ENCODE measurements around the gene PSMB2.

PSMB2 gene

DNA sequence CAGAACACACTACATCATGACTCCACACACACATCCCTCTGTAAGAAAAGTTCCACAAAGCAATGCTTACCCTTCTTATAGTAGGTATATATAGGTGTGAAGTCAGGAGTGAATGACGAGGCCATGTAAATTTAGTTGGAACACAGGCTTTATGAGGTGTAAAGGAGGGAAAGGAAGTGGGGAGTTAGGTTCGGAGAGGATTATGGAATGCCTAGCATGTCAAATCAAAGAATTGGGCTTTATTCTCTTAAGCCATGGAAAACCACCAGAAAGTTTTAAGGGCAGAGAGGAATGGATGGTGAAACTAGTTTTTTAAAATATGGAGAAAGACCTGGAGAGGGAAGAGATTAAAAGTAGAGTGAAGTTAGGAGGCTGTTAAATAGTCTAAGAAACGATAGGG is 41.9 kb downstream of the PSMB2 start:
- Histone ChIP-seq H3K27me3 (ENCODE audit: control insufficient read depth in 5 of 5, insufficient read depth in 4 of 5, low read length in 5 of 5) (no peaks in the 10 kb centered on the region), H3K9me3 (ENCODE audit: control insufficient read depth in 5 of 5, low read length in 5 of 5) (no peaks in the 10 kb centered on the region), H3K27ac (ENCODE audit: low read depth, low read length) (no peak overlapping the region), H3K9ac (ENCODE audit: low read length in 5 of 5) (no peak overlapping the region), H3K36me3 (ENCODE audit: control insufficient read depth in 5 of 5, insufficient read depth in 5 of 5, low read length in 5 of 5) (peaks cover 21 to 62% (median 50%) of the 10 kb centered on the region in 5 donors), H3K4me3 (ENCODE audit: low read depth in 1 of 5, low read length in 5 of 5) (no peak overlapping the region), H3K4me1 (ENCODE audit: control insufficient read depth in 5 of 5, insufficient read depth in 5 of 5, low read length in 5 of 5) (no peaks in the 10 kb centered on the region)

- Histone ChIP-seq H3K9me3 (ENCODE audit: control insufficient read depth in 5 of 5, low read length in 5 of 5) (no peaks in the 10 kb centered on the region), H3K9ac (ENCODE audit: low read length in 5 of 5) (no peak overlapping the region), H3K4me1 (ENCODE audit: control insufficient read depth in 5 of 5, insufficient read depth in 5 of 5, low read length in 5 of 5) (no peaks in the 10 kb centered on the region), H3K27me3 (ENCODE audit: control insufficient read depth in 5 of 5, insufficient read depth in 4 of 5, low read length in 5 of 5) (no peaks in the 10 kb centered on the region), H3K36me3 (ENCODE audit: control insufficient read depth in 5 of 5, insufficient read depth in 5 of 5, low read length in 5 of 5) (peaks cover 17 to 57% (median 45%) of the 10 kb centered on the region in 5 donors), H3K27ac (ENCODE audit: low read depth, low read length) (no peak overlapping the region), H3K4me3 (ENCODE audit: low read depth in 1 of 5, low read length in 5 of 5) (no peak overlapping the region)
Observed at GRCh38 chr1:35598895-35599294, 42.4 kb downstream of the PSMB2 start.

- H3K4me1 ChIP-seq (ENCODE audit: control insufficient read depth in 5 of 5, insufficient read depth in 5 of 5, low read length in 5 of 5) = no peaks in the 10 kb centered on the region
- no peak overlapping the region for H3K27ac ChIP-seq (ENCODE audit: low read depth, low read length)
- peaks cover 12 to 47% (median 35%) of the 10 kb centered on the region in 5 donors for H3K36me3 ChIP-seq (ENCODE audit: control insufficient read depth in 5 of 5, insufficient read depth in 5 of 5, low read length in 5 of 5)
- no peaks in the 10 kb centered on the region for H3K27me3 ChIP-seq (ENCODE audit: control insufficient read depth in 5 of 5, insufficient read depth in 4 of 5, low read length in 5 of 5)
- H3K9ac ChIP-seq (ENCODE audit: low read length in 5 of 5) = no peak overlapping the region
- H3K9me3 ChIP-seq (ENCODE audit: control insufficient read depth in 5 of 5, low read length in 5 of 5) = no peaks in the 10 kb centered on the region
- no peak overlapping the region for H3K4me3 ChIP-seq (ENCODE audit: low read depth in 1 of 5, low read length in 5 of 5)
Observed at GRCh38 chr1:35597870-35598269, 43.5 kb downstream of the PSMB2 start.

DNA sequence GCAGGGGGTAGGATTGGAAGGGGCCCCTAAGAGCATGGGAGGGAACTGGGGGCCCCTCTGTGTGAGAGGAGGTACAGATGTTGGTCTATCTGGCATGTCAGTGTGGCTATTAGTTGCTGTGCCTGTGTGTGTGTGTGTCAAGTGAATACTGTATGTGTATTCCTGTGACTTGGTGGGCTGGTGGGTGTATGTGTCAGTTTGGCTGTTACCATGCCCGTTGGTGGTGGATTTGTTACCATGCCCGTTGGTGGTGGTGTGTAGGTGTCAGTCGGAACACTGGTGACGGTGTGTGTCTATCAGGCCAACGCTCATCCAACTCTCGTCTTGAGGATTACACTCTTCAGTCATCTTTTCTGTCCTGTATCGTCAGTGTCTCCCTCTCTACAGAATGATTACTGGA is 45.6 kb downstream of the PSMB2 start:
- Histone ChIP-seq H3K4me3 (ENCODE audit: low read depth in 1 of 5, low read length in 5 of 5) (no peak overlapping the region), H3K27ac (ENCODE audit: low read depth, low read length) (no peak overlapping the region), H3K4me1 (ENCODE audit: control insufficient read depth in 5 of 5, insufficient read depth in 5 of 5, low read length in 5 of 5) (no peaks in the 10 kb centered on the region), H3K9me3 (ENCODE audit: control insufficient read depth in 5 of 5, low read length in 5 of 5) (no peaks in the 10 kb centered on the region), H3K27me3 (ENCODE audit: control insufficient read depth in 5 of 5, insufficient read depth in 4 of 5, low read length in 5 of 5) (no peaks in the 10 kb centered on the region), H3K36me3 (ENCODE audit: control insufficient read depth in 5 of 5, insufficient read depth in 5 of 5, low read length in 5 of 5) (peaks cover 3 to 34% (median 23%) of the 10 kb centered on the region in 5 donors), H3K9ac (ENCODE audit: low read length in 5 of 5) (no peak overlapping the region)

- H3K9ac ChIP-seq (ENCODE audit: low read length in 5 of 5) = no peak overlapping the region
- no peaks in the 10 kb centered on the region for H3K9me3 ChIP-seq (ENCODE audit: control insufficient read depth in 5 of 5, low read length in 5 of 5)
- H3K27ac ChIP-seq (ENCODE audit: low read depth, low read length) = no peak overlapping the region
- no peaks in the 10 kb centered on the region for H3K4me1 ChIP-seq (ENCODE audit: control insufficient read depth in 5 of 5, insufficient read depth in 5 of 5, low read length in 5 of 5)
- H3K27me3 ChIP-seq (ENCODE audit: control insufficient read depth in 5 of 5, insufficient read depth in 4 of 5, low read length in 5 of 5) = no peaks in the 10 kb centered on the region
- H3K36me3 ChIP-seq (ENCODE audit: control insufficient read depth in 5 of 5, insufficient read depth in 5 of 5, low read length in 5 of 5) = peaks cover 0 to 29% (median 15%) of the 10 kb centered on the region in 5 donors
- no peak overlapping the region for H3K4me3 ChIP-seq (ENCODE audit: low read depth in 1 of 5, low read length in 5 of 5)
Observed at GRCh38 chr1:35594005-35594760, 47.1 kb downstream of the PSMB2 start.

GRCh38 chr1:35592991-35593769 is 48.1 kb downstream of the PSMB2 start:
- Histone ChIP-seq H3K9me3 (ENCODE audit: control insufficient read depth in 5 of 5, low read length in 5 of 5) (no peaks in the 10 kb centered on the region), H3K9ac (ENCODE audit: low read length in 5 of 5) (no peak overlapping the region), H3K4me1 (ENCODE audit: control insufficient read depth in 5 of 5, insufficient read depth in 5 of 5, low read length in 5 of 5) (no peaks in the 10 kb centered on the region), H3K27me3 (ENCODE audit: control insufficient read depth in 5 of 5, insufficient read depth in 4 of 5, low read length in 5 of 5) (no peaks in the 10 kb centered on the region), H3K27ac (ENCODE audit: low read depth, low read length) (no peak overlapping the region), H3K36me3 (ENCODE audit: control insufficient read depth in 5 of 5, insufficient read depth in 5 of 5, low read length in 5 of 5) (peaks cover 0 to 23% (median 10%) of the 10 kb centered on the region in 5 donors), H3K4me3 (ENCODE audit: low read depth in 1 of 5, low read length in 5 of 5) (no peak overlapping the region)

DNA sequence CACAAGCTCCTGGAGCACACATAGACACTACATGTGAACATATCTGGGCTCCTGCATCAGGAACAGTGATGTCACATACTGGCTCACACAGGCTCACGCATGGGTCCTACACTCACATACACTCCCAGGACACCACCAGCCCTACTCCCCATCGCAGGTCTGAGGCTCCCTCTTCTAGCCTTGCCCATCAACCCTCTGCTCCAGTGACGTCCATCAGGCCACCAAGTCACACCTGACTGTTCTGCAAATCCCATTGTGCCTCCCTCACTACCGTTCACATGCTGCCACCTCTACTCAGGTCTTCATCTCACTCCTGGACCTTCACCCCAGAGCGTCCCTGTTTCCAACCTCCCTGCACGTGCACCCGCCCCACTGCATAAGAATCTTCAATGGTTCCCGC is 50.1 kb downstream of the PSMB2 start:
- H3K4me1 ChIP-seq (ENCODE audit: control insufficient read depth in 5 of 5, insufficient read depth in 5 of 5, low read length in 5 of 5) = no peaks in the 10 kb centered on the region
- no peak overlapping the region for H3K4me3 ChIP-seq (ENCODE audit: low read depth in 1 of 5, low read length in 5 of 5)
- H3K36me3 ChIP-seq (ENCODE audit: control insufficient read depth in 5 of 5, insufficient read depth in 5 of 5, low read length in 5 of 5) = peaks cover 0 to 21% (median 10%) of the 10 kb centered on the region in 5 donors
- no peak overlapping the region for H3K27ac ChIP-seq (ENCODE audit: low read depth, low read length)
- H3K9ac ChIP-seq (ENCODE audit: low read length in 5 of 5) = no peak overlapping the region
- no peaks in the 10 kb centered on the region for H3K9me3 ChIP-seq (ENCODE audit: control insufficient read depth in 5 of 5, low read length in 5 of 5)
- H3K27me3 ChIP-seq (ENCODE audit: control insufficient read depth in 5 of 5, insufficient read depth in 4 of 5, low read length in 5 of 5) = no peaks in the 10 kb centered on the region

GRCh38 chr1:35590476-35591040 is 50.8 kb downstream of the PSMB2 start:
- no peaks in the 10 kb centered on the region for H3K9me3 ChIP-seq (ENCODE audit: control insufficient read depth in 5 of 5, low read length in 5 of 5)
- H3K27ac ChIP-seq (ENCODE audit: low read depth, low read length) = no peak overlapping the region
- no peak overlapping the region for H3K4me3 ChIP-seq (ENCODE audit: low read depth in 1 of 5, low read length in 5 of 5)
- H3K27me3 ChIP-seq (ENCODE audit: control insufficient read depth in 5 of 5, insufficient read depth in 4 of 5, low read length in 5 of 5) = no peaks in the 10 kb centered on the region
- H3K36me3 ChIP-seq (ENCODE audit: control insufficient read depth in 5 of 5, insufficient read depth in 5 of 5, low read length in 5 of 5) = peaks cover 0 to 17% (median 8%) of the 10 kb centered on the region in 5 donors
- no peak overlapping the region for H3K9ac ChIP-seq (ENCODE audit: low read length in 5 of 5)
- H3K4me1 ChIP-seq (ENCODE audit: control insufficient read depth in 5 of 5, insufficient read depth in 5 of 5, low read length in 5 of 5) = no peaks in the 10 kb centered on the region

GRCh38 chr1:35589516-35590427 is 51.6 kb downstream of the PSMB2 start:
- no peaks in the 10 kb centered on the region for H3K9me3 ChIP-seq (ENCODE audit: control insufficient read depth in 5 of 5, low read length in 5 of 5)
- H3K4me3 ChIP-seq (ENCODE audit: low read depth in 1 of 5, low read length in 5 of 5) = no peak overlapping the region
- H3K36me3 ChIP-seq (ENCODE audit: control insufficient read depth in 5 of 5, insufficient read depth in 5 of 5, low read length in 5 of 5) = peaks cover 0 to 15% (median 6%) of the 10 kb centered on the region in 5 donors
- no peak overlapping the region for H3K9ac ChIP-seq (ENCODE audit: low read length in 5 of 5)
- H3K27ac ChIP-seq (ENCODE audit: low read depth, low read length) = no peak overlapping the region
- peaks cover 0 to 6% (median 3%) of the 10 kb centered on the region in 5 donors for H3K4me1 ChIP-seq (ENCODE audit: control insufficient read depth in 5 of 5, insufficient read depth in 5 of 5, low read length in 5 of 5)
- H3K27me3 ChIP-seq (ENCODE audit: control insufficient read depth in 5 of 5, insufficient read depth in 4 of 5, low read length in 5 of 5) = no peaks in the 10 kb centered on the region

Measured in subcutaneous abdominal adipose tissue (tissue), 5 donors.